GM12892 (cell line): Measurements from ENCODE around the gene RPL22.

Experiments used
- DNase-seq: peaks from one replicate; pipeline ENCODE4 v3.0.0; 2011; ENCODE audit not compliant: insufficient read length
- FAIRE-seq: peaks from 2 replicates; lab custom pipeline; 2011; peaks lifted over from hg19 to GRCh38; lab: Jason Lieb, UNC
- POLR2A ChIP-seq: IDR thresholded peaks from 2 replicates; pipeline ENCODE4 v1.6.1; 2011; ENCODE audit warnings: low read depth, low read length, control low read depth
- POLR2AphosphoS5 ChIP-seq: IDR thresholded peaks from 2 replicates; pipeline ENCODE4 v1.6.1; 2011; ENCODE audit warnings: low read depth, low read length, control low read depth
- TAF1 ChIP-seq: IDR thresholded peaks from 2 replicates; pipeline ENCODE4 v1.6.1; 2011; ENCODE audit warnings: low read depth, mild to moderate bottlenecking, control low read depth, low read length, borderline replicate concordance

RPL22 gene

GRCh38 chr1:6165441-6165985 lies 33.9 kb downstream of the RPL22 start:
- FAIRE-seq (no peak), DNase-seq (no peak)
- no peak for TF ChIP-seq TAF1

GRCh38 chr1:6165027-6165426 lies 34.4 kb downstream of the RPL22 start:
- TF ChIP-seq POLR2AphosphoS5, result no peak
- TF ChIP-seq POLR2A, result no peak
- no peak for TF ChIP-seq TAF1
- no peak for FAIRE-seq
- no peak for DNase-seq

GRCh38 chr1:6163973-6164617 lies 35.3 kb downstream of the RPL22 start:
- DNase-seq (no peak), FAIRE-seq (no peak)
- TF ChIP-seq POLR2A (no peak), POLR2AphosphoS5 (no peak), TAF1 (no peak)

GRCh38 chr1:6163191-6163972 lies 36.0 kb downstream of the RPL22 start:
- FAIRE-seq, result no peak
- TF ChIP-seq POLR2A (no peak), TAF1 (no peak), POLR2AphosphoS5 (no peak)
- DNase-seq, result no peak

GRCh38 chr1:6162773-6163172 lies 36.6 kb downstream of the RPL22 start:
- DNase-seq (no peak), FAIRE-seq (no peak)
- TF ChIP-seq POLR2AphosphoS5 (no peak), TAF1 (no peak), POLR2A (no peak)

GRCh38 chr1:6162341-6162740 lies 37.1 kb downstream of the RPL22 start:
- DNase-seq, result no peak
- no peak for FAIRE-seq
- TF ChIP-seq POLR2A (no peak), POLR2AphosphoS5 (no peak), TAF1 (no peak)

GRCh38 chr1:6158181-6158580 lies 41.2 kb downstream of the RPL22 start:
- DNase-seq (no peak), FAIRE-seq (no peak)
- TF ChIP-seq POLR2AphosphoS5, result no peak
- no peak for TF ChIP-seq TAF1
- no peak for TF ChIP-seq POLR2A

- FAIRE-seq (no peak), DNase-seq (no peak)
- TF ChIP-seq POLR2AphosphoS5 (no peak), POLR2A (no peak), TAF1 (no peak)
Measured at GRCh38 chr1:6157528-6158174, 41.7 kb downstream of the RPL22 start.

- FAIRE-seq (no peak), DNase-seq (no peak)
- TF ChIP-seq POLR2AphosphoS5, result no peak
- no peak for TF ChIP-seq TAF1
- no peak for TF ChIP-seq POLR2A
Measured at GRCh38 chr1:6157132-6157527, 42.3 kb downstream of the RPL22 start.

GRCh38 chr1:6154525-6155319 lies 44.7 kb downstream of the RPL22 start:
- DNase-seq (no peak), FAIRE-seq (no peak)
- TF ChIP-seq POLR2AphosphoS5 (no peak), POLR2A (no peak), TAF1 (no peak)

- TF ChIP-seq POLR2AphosphoS5, result no peak
- no peak for TF ChIP-seq TAF1
- no peak for TF ChIP-seq POLR2A
- DNase-seq (no peak), FAIRE-seq (no peak)
Measured at GRCh38 chr1:6152882-6153281, 46.5 kb downstream of the RPL22 start.
